Smooth muscle cell of the pulmonary artery (primary cell): ENCODE results near the gene GALNT15. TPM values are rescaled to one million over a fixed set of nuclear protein-coding genes. Genes with fewer than 3 reads are reported as not detected.

Source experiments
- total RNA-seq: library from RNA; depleted of rRNA; stranded (reverse); fragments of >200 nt; gene quantifications from 2 replicates; pipeline ENCODE4 v1.2.3, GENCODE V29; 2014

Gene GALNT15
- total RNA-seq = 9.1 and 12.1 TPM in 2 replicates

GRCh38 chr3:16174389-16174788, at the start of gene GALNT15:
TSS of gene GALNT15 (plus strand) at chr3:16174680. CDS start at chr3:16175152, 472 bp downstream.

DNA sequence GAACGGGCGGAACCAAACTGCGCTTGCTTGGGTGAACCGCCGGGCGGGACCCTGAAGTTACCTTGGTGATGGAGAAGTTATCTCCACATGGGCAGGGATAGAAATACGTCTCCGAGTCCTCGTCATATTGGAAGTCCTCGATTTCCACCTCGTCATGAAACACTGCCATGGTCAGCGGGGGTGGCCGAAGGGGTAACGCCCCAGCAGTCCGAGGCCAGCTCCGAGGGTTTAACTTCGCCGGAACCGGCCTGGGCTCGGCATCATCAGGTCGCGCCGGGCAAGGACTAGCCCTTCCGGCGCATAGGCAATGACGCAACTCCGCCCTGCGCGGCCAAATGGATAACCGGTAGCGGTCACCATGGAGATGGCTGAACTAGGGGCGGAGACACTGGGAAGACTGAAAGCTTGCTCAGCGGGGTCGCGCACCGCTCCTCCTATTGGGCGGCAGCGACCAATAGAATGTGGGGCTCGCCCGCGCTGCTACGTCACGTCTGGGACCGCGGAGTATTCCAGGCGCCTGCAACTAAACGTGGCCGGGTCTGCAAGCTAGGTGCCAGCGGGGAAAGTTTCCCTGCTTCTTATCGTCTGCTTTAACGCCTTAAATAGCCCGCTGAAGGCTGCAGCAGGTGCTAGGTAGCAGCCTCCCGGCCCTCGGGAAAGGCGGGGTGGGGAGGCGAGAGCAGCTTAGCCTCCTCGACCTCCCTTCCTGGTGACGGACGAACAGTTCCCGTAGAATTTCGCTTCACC, 90.4 kb downstream of the GALNT15 start, which contains the start of the genes DPH3 and OXNAD1:
Gene DPH3, minus strand, starts transcription at position 236 of the 747 bp plus-strand sequence. Its CDS starts 67 bp downstream, at position 169.
Gene OXNAD1, plus strand, starts transcription at position 505 of the 747 bp plus-strand sequence. CDS start 5,741 bp downstream, outside the sequence.

Other genes starting within 250 kb of the GALNT15 start
- 23.1 and 23.7 TPM in 2 replicates for gene DPH3, start 90.3 kb downstream of the GALNT15 start, total RNA-seq
- gene OXNAD1, start 90.5 kb downstream of the GALNT15 start, total RNA-seq = 5.3 and 9.3 TPM in 2 replicates